ENCODE results near the gene IGSF9. TPM values are rescaled to one million over a fixed set of nuclear protein-coding genes. Genes with fewer than 3 reads are reported as not detected.

Gene IGSF9
- polyA plus RNA-seq, 1 experiment, result not detected

DNA sequence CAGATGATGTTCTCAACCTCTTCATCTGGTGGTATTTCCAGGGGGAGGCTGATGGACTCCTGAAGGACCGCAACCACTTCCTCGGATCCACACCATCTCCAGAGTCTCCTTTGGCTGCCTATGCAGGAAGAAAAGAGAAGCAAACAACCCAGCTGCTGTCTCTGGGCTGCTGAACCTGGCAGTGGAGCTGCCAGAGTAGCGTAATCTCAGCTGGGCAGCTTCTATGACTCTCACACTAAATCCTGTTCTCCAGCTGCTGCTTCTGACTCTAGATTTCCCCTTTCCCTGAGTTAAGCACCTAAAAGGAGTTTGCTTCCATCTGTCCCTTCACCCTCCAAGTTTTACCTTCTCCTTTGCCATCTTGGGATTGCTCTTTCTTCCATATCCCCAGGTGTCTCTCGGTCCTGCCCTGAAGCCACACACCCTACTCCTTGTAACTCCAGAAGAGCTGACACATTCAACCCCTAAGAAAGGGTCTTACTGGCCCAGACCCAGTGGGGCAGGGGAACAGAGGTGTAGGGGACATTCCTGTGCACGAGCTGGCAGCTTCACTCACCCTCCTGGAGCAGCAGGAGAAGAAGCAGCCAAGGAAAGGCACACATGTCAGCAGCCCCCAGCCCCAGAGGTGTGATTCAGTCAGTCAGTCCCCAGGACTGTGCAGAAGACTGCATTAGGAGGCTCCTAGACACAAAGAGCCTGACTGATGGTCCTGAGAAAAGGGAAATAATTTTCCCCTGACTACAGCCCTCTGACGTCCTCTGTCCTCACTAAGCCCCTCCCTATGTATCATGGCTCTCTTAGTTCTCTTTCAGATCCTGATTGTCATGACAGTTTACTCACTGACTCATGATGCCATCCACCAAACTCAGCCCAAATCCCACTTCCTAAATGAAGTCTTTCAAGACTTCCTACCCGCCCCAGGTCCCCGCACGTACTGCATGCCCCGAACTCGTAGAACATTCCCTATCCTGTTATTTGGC lies 8.4 kb upstream of the IGSF9 start, which contains the start of gene SLAMF9:
SLAMF9 (minus strand) TSS at position 702 of the 980 bp plus-strand sequence; CDS start at position 602, 100 bp downstream.
- no peak for DNase-seq (ENCODE audit: low read depth)
- H3K27me3 ChIP-seq (ENCODE audit: control insufficient read depth, insufficient read depth, low read length), result peaks cover 5% of the 10 kb centered on the region; the same call in 1 of the 2 replicates
- H3K4me3 ChIP-seq (ENCODE audit: low read depth, low read length), result no peak within 1 kb of the TSS
- no peaks in the 10 kb centered on the region for H3K36me3 ChIP-seq (ENCODE audit: control insufficient read depth, insufficient read depth, low read length)
- CTCF ChIA-PET, result interaction anchor here (1.1 to 39.5 kb wide), 4 partner anchors 8 to 57 kb away, joined by 4 to 889 read pairs (median 4); partner anchors contain the start of gene IGSF9
- TF ChIP-seq, protein P1, sequence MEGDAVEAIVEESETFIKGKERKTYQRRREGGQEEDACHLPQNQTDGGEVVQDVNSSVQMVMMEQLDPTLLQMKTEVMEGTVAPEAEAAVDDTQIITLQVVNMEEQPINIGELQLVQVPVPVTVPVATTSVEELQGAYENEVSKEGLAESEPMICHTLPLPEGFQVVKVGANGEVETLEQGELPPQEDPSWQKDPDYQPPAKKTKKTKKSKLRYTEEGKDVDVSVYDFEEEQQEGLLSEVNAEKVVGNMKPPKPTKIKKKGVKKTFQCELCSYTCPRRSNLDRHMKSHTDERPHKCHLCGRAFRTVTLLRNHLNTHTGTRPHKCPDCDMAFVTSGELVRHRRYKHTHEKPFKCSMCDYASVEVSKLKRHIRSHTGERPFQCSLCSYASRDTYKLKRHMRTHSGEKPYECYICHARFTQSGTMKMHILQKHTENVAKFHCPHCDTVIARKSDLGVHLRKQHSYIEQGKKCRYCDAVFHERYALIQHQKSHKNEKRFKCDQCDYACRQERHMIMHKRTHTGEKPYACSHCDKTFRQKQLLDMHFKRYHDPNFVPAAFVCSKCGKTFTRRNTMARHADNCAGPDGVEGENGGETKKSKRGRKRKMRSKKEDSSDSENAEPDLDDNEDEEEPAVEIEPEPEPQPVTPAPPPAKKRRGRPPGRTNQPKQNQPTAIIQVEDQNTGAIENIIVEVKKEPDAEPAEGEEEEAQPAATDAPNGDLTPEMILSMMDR (IDR thresholded peaks at IDR 0.05; ENCODE audit: insufficient read depth, low read depth, low read length), result no peak
- POLR2A ChIA-PET, result no interaction called here

DNA sequence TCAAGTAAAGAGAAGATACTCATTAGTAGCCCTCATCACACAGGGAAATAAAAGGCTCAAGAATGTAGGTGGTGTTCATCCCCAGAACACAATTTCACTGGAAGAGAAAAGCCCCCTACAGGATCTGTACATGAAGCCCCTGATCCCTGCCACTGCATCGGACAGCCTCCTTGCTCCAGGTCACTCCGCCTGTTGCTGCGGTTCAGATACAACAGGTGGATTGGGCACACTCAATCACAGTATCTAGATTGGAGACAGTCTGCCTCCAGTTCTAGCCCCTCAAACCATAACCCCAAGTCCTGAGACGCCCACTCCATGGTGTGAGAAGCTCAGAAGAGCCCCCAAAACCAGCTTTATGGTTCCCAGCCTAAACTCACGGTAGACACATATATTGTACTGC lies 7.5 kb upstream of the IGSF9 start:
- no peaks in the 10 kb centered on the region for H3K36me3 ChIP-seq (ENCODE audit: control insufficient read depth, insufficient read depth, low read length)
- H3K4me3 ChIP-seq (ENCODE audit: low read depth, low read length), result no peak overlapping the region
- DNase-seq (ENCODE audit: low read depth), result no peak
- ChIA-PET CTCF (interaction anchor here (1.4 to 39.5 kb wide), 3 partner anchors 7 to 58 kb away, joined by 4 to 889 read pairs (median 4); partner anchors contain the start of gene IGSF9), POLR2A (no interaction called here)
- H3K27me3 ChIP-seq (ENCODE audit: control insufficient read depth, insufficient read depth, low read length), result peaks cover 5% of the 10 kb centered on the region
- TF ChIP-seq, protein P1 (IDR thresholded peaks at IDR 0.05; ENCODE audit: insufficient read depth, low read depth, low read length), result no peak

DNA sequence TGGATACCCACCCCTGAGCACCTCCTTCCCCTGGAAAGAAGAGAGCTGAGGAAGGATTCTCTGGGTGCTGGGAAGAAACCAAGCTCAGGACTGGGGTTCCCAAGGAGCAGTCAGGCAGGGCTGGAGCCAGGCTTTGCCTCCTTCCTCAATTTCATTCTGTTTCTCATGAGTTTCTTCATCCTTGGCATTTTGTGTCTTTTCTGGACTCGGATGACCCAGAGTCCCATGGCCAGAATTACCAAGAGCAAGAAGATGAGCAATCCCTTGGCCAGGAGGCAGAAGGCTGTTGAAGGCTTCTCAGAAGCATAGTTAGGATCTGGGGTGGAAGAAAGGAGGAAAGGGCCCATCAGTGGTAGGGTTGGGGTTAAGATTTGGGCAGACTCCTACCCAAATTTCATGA lies 6.1 kb upstream of the IGSF9 start:
- Histone ChIP-seq H3K4me3 (ENCODE audit: low read depth, low read length) (no peak overlapping the region), H3K27me3 (ENCODE audit: control insufficient read depth, insufficient read depth, low read length) (peaks cover 8% of the 10 kb centered on the region), H3K36me3 (ENCODE audit: control insufficient read depth, insufficient read depth, low read length) (no peaks in the 10 kb centered on the region)
- DNase-seq (ENCODE audit: low read depth), result no peak
- POLR2A ChIA-PET, result no interaction called here
- TF ChIP-seq, protein P1 (IDR thresholded peaks at IDR 0.05; ENCODE audit: insufficient read depth, low read depth, low read length), result no peak
- CTCF ChIA-PET, result interaction anchor here (39.5 kb wide), 1 partner anchor 59 kb away, joined by 889 read pairs; no protein-coding TSS in a partner anchor

DNA sequence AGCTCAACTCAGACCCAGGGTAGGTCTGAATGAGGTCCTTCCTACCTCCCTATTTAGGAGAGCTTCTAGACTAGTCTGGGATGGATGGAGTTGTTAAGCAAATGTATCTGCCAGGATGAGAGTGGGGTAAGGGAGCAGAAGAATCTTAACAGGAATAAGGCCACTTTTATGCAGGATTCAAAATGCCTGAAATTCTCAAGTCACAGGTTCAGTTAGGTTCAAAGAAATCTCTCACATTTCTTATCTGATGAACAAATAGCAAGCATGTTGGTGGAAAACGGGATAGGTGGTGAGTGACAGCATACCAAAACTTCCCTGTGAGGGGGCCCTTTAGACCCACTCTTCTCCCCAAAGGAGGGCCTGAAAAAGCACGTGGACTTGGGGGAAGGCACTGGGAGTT lies 5.6 kb upstream of the IGSF9 start:
- Histone ChIP-seq H3K4me3 (ENCODE audit: low read depth, low read length) (no peak overlapping the region), H3K36me3 (ENCODE audit: control insufficient read depth, insufficient read depth, low read length) (no peaks in the 10 kb centered on the region), H3K27me3 (ENCODE audit: control insufficient read depth, insufficient read depth, low read length) (peaks cover 8% of the 10 kb centered on the region)
- CTCF ChIA-PET, result interaction anchor here (0.5 to 39.5 kb wide), 3 partner anchors 11 to 60 kb away, joined by 3 to 889 read pairs (median 7); no protein-coding TSS in a partner anchor
- TF ChIP-seq, protein P1 (IDR thresholded peaks at IDR 0.05; ENCODE audit: insufficient read depth, low read depth, low read length), result no peak
- POLR2A ChIA-PET, result no interaction called here
- DNase-seq (ENCODE audit: low read depth), result no peak

DNA sequence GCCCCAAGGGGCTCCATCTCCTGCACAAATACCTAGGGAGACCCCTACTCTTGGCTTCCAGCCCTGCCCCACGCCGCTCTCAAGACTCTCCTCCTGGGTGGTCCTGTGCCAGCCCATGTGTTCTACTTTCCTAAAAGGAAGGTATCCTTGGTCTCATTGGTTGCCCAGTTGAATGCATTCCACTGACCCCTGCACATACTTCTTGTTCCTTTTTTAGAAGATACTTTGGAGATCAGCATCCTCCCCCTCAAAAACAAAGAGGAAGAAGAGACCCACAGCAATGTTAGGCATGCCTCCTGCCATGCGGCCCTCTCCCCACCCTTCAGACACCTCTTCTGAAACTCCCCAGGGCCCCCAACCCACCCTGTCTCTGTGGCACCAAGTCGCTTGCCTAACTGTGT lies 4.6 kb upstream of the IGSF9 start:
- no peaks in the 10 kb centered on the region for H3K36me3 ChIP-seq (ENCODE audit: control insufficient read depth, insufficient read depth, low read length)
- TF ChIP-seq, protein P1 (IDR thresholded peaks at IDR 0.05; ENCODE audit: insufficient read depth, low read depth, low read length), result no peak
- H3K4me3 ChIP-seq (ENCODE audit: low read depth, low read length), result no peak overlapping the region
- H3K27me3 ChIP-seq (ENCODE audit: control insufficient read depth, insufficient read depth, low read length), result peaks cover 12% of the 10 kb centered on the region
- no peak for DNase-seq (ENCODE audit: low read depth)
- ChIA-PET CTCF (interaction anchor here (1.4 to 39.5 kb wide), 3 partner anchors 12 to 61 kb away, joined by 3 to 889 read pairs (median 7); no protein-coding TSS in a partner anchor), POLR2A (no interaction called here)

Measured in BJ (cell line).